Neural progenitor cell (in vitro differentiated cells): ENCODE data around the gene SEPTIN2.

Source experiments
- EZH2phosphoT487 ChIP-seq: fragments of 200-600 bp; sonication (generic); IDR thresholded peaks from 2 replicates; pipeline ENCODE4 v1.6.1; 2017; ENCODE audit warnings: antibody characterized with exemption
- TF ChIP-seq, protein P1 (sequence below): fragments of 200-600 bp; sonication (generic); IDR thresholded peaks from 2 replicates; pipeline ENCODE4 v1.5.1; 2017; ENCODE audit warnings: antibody characterized with exemption, mild to moderate bottlenecking

DNA sequence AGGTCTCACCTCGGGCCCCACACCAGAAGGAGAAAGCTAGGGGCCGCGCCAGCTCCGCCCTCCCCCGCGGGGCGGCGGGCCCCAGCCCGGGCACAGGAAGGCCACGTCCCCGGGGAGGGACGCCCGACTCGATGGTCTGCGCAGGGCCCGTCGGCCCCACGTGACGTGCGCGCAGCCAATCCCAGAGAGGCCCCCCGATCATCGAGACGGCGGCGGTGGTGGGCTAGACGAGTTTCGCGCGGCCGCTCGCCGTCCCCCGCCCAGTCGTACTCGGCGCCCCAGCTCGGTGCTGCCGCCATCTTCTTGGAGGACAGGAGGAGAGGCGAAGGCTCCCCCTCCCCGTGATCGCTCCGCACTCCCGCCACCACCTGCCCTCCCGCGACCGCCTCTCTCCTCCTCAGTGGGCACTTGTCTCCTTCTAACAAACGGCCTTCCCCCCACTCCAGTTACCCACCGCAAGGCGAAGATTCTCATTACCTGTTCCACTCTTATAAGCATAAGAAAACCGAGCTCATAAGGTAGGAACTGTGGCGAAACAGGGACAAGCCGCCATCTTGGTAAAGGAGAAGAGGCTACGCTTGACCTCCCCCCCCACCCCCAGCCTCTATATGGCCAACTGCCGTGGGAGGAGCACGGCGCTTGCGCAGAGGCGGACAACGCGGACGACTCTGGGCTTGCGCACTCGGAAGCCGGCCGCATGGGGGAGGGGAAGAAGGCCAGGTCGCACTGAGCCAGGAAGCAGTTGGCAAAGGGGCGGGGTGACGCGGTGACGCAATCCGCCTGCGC is 439 bp upstream of the SEPTIN2 start, which contains the start of gene HDLBP:
- TF ChIP-seq, protein P1, sequence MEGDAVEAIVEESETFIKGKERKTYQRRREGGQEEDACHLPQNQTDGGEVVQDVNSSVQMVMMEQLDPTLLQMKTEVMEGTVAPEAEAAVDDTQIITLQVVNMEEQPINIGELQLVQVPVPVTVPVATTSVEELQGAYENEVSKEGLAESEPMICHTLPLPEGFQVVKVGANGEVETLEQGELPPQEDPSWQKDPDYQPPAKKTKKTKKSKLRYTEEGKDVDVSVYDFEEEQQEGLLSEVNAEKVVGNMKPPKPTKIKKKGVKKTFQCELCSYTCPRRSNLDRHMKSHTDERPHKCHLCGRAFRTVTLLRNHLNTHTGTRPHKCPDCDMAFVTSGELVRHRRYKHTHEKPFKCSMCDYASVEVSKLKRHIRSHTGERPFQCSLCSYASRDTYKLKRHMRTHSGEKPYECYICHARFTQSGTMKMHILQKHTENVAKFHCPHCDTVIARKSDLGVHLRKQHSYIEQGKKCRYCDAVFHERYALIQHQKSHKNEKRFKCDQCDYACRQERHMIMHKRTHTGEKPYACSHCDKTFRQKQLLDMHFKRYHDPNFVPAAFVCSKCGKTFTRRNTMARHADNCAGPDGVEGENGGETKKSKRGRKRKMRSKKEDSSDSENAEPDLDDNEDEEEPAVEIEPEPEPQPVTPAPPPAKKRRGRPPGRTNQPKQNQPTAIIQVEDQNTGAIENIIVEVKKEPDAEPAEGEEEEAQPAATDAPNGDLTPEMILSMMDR, result peak; percentile 62
- TF ChIP-seq EZH2phosphoT487, result no peak
